IPS DF 6.9 (cell line): ENCODE data around the gene TESK2.

Experiments used
- DNase-seq: peaks from one replicate; pipeline ENCODE4 v3.0.0-alpha.2; 2013; ENCODE audit warnings: low read depth, low spot score
- H3K27ac ChIP-seq: one replicate; pipeline ENCODE4 v1.5.1; 2013; ENCODE audit warnings: low read length, control low read depth
- H3K27me3 ChIP-seq: 2 replicates; pipeline ENCODE4 v1.6.1; 2013; ENCODE audit warnings: mild to moderate bottlenecking, low read length; ENCODE audit not compliant: control insufficient read depth, insufficient read depth
- H3K36me3 ChIP-seq: 2 replicates; pipeline ENCODE4 v1.6.1; 2013; ENCODE audit warnings: low read length; ENCODE audit not compliant: control insufficient read depth, insufficient read depth
- H3K4me1 ChIP-seq: 2 replicates; pipeline ENCODE4 v1.6.1; 2013; ENCODE audit warnings: low read length; ENCODE audit not compliant: control insufficient read depth, insufficient read depth
- H3K4me3 ChIP-seq: 2 replicates; pipeline ENCODE4 v1.5.1; 2013; ENCODE audit warnings: mild to moderate bottlenecking, low read length
- H3K9me3 ChIP-seq: 2 replicates; pipeline ENCODE4 v1.6.1; 2013; ENCODE audit warnings: low read length, inconsistent platforms; ENCODE audit not compliant: control insufficient read depth, insufficient read depth
- WGBS: extraction: QIAGEN DNeasy Blood & Tissue Kit; methylation state at CpG from one replicate; pipeline ENCODE4 v1.1.7; 2013; ENCODE audit warnings: mixed read lengths, missing lambda C conversion rate; ENCODE audit not compliant: insufficient read length, insufficient coverage; 5-methylcytosine and 5-hydroxymethylcytosine counted together

TESK2 gene

DNA sequence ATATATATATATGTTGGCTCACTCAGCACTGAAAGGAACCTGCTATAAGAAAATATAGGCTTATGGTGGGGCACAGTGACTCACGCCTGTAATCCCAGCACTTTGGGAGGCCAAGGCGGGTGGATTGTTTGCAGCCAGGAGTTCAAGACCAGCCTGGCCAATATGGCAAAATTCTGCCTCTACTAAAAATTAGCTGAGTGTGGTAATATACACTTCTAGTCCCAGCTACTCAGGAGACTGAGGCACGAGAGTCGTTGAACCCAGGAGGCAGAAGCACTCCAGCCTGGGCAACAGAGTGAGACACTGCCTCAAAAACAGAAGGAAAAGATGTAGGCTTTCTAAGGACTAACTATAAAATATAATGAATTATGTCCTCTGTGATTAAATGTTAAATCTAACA lies 136.1 kb downstream of the TESK2 start:
- Histone ChIP-seq H3K27me3 (no peaks in the 10 kb centered on the region), H3K36me3 (no peaks in the 10 kb centered on the region), H3K27ac (no peak overlapping the region), H3K4me3 (no peak overlapping the region), H3K4me1 (no peaks in the 10 kb centered on the region), H3K9me3 (no peaks in the 10 kb centered on the region)
- no peak for DNase-seq
- no CpG with 5 or more reads among the region's 4 CpGs for WGBS

DNA sequence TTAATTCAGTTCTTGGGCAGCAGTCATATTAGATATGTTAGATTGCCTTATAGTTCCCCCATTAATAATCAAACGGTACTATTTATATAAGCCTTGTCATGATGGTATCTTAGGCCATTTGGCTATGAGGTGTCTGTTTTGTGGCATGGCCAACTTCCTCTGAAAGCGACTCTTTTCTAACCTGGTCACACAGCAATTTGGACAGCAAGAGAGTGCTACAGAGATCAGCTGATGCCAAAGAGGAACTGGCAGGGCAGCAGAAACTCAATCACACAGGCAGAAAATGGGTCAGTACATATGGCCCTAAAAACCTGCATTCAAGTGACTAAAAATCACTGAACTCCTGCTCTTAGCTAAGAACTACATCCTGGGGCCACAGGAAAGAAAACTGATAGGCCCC lies 137.3 kb downstream of the TESK2 start:
- Histone ChIP-seq H3K27ac (no peak overlapping the region), H3K4me1 (no peaks in the 10 kb centered on the region), H3K9me3 (no peaks in the 10 kb centered on the region), H3K36me3 (no peaks in the 10 kb centered on the region), H3K4me3 (no peak overlapping the region), H3K27me3 (no peaks in the 10 kb centered on the region)
- no peak for DNase-seq
- WGBS, result no CpG with 5 or more reads among the region's 2 CpGs

DNA sequence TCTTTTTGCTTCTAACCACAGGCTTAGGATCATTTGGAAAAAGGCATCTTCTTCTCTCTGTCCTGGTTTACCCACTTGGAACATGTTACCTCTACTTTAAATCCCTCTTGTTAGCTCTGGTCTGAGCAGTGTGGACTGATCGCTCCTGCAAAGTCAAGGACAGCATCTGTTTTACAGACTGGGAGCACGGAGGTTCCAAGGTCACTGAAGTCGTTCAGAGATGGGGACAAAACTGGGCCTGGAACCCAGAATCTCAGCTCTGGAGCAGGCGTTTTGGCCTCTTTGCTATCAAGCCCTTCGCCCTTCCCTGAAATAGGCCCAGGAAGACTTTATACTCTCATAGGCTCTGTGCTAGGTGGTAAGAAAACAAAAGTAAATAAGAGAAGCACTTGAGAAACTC lies 139.5 kb downstream of the TESK2 start:
- Histone ChIP-seq H3K36me3 (no peaks in the 10 kb centered on the region), H3K4me1 (no peaks in the 10 kb centered on the region), H3K27ac (no peak overlapping the region), H3K27me3 (no peaks in the 10 kb centered on the region), H3K4me3 (no peak overlapping the region), H3K9me3 (no peaks in the 10 kb centered on the region)
- no peak for DNase-seq
- no CpG with 5 or more reads among the region's 5 CpGs for WGBS

DNA sequence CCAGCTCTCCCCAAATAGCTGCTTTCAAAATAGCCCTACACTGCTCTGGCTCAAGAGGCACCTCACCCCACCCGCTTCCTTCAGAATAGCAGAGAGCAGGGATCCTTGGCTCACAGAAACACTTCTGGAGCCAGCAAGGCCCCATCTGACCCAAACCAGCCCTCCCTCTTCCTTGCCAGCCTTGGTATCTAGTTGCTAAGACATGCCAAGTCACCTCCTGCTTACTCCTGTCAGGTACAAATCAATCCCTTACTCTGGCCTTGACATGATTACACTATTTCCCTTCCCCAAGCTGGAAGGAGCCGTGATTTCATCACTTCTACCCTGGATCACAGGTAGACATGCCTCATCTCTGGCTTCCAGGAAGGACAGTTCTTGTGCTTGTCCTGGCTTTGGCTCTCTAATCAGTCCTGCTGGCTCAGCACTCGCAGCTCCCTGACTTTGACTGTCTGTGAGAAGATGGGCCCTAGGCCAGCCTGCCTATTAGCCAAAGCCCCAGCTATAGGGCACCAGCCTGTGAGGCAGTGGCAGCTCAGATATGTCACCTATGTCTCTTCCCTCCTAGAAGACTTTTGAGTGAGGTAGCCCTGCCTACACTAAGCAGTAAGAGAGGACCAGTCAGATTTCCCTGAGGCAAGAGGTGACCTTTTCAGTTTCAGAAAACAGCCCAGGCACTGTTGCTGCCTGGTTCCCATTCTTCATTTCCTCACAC lies 141.8 kb downstream of the TESK2 start:
- WGBS, result no CpG with 5 or more reads among the region's 3 CpGs
- Histone ChIP-seq H3K36me3 (peaks cover 7% of the 10 kb centered on the region), H3K27ac (no peak overlapping the region), H3K4me1 (no peaks in the 10 kb centered on the region), H3K4me3 (no peak overlapping the region), H3K27me3 (no peaks in the 10 kb centered on the region), H3K9me3 (no peaks in the 10 kb centered on the region)
- no peak for DNase-seq

DNA sequence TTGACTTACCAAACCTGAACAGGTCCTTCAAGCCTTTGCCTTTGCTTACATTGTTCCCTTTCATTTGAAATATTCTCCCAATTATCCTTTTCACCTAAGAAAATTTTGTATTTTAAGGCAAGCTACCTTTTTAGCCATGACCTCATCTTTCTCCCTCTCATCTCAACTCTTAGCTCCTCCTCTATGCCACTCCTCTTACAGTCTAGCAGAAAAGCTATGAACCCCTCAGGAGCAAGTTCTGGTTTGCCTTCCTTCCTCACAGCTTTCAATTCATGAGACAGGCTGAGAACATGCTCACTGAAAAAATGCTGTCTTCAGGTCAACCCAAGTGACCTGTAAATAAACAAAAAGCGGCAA lies 142.4 kb downstream of the TESK2 start:
- Histone ChIP-seq H3K36me3 (peaks cover 8% of the 10 kb centered on the region), H3K9me3 (no peaks in the 10 kb centered on the region), H3K27me3 (no peaks in the 10 kb centered on the region), H3K4me3 (no peak overlapping the region), H3K4me1 (no peaks in the 10 kb centered on the region), H3K27ac (no peak overlapping the region)
- no CpG with 5 or more reads among the region's 1 CpG for WGBS
- no peak for DNase-seq

DNA sequence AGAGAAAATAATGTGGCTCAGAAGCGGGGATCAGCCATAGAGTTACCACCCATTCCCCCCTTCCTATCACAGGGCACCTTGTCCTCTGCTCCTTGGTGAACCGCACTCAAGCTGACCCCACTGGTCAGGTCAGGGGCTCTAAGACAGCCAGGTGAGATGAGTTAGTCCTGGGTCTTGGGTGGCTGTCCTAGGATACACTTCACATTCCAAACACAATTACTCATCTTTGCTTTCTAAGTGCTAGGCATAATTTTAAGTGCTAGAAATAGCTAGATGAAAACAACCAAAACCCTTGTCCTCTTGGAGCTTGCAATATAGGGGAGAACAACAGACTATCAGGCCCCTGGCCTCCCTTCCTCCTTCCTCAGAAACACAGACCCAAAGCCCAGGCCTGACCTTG lies 142.9 kb downstream of the TESK2 start:
- Histone ChIP-seq H3K9me3 (no peaks in the 10 kb centered on the region), H3K4me3 (no peak overlapping the region), H3K27me3 (no peaks in the 10 kb centered on the region), H3K36me3 (peaks cover 13% of the 10 kb centered on the region), H3K4me1 (no peaks in the 10 kb centered on the region), H3K27ac (no peak overlapping the region)
- no peak for DNase-seq
- WGBS, result no CpG with 5 or more reads among the region's 2 CpGs

DNA sequence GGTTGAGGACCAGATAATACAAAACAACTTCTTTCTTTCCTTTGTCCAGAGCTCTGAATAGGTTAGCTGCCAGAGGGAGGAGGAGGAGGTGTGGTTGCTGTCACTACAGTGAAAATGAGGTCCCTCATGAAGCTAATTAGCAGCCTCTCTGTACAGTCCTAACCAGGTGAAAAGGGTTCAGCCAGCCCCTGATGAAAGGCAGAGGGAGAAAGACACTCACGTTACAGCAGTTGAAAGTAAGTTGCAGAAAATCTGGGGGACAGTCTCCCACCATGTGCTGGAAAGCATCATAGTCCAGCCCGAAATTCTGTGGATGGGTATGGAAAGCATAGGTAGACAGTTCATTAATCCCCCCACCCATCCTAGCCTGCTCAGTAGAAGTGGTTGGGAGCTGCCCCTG lies 144.5 kb downstream of the TESK2 start:
- Histone ChIP-seq H3K9me3 (no peaks in the 10 kb centered on the region), H3K27ac (no peak overlapping the region), H3K27me3 (no peaks in the 10 kb centered on the region), H3K4me1 (no peaks in the 10 kb centered on the region), H3K4me3 (no peak overlapping the region), H3K36me3 (peaks cover 26% of the 10 kb centered on the region)
- no CpG with 5 or more reads among the region's 2 CpGs for WGBS
- no peak for DNase-seq

DNA sequence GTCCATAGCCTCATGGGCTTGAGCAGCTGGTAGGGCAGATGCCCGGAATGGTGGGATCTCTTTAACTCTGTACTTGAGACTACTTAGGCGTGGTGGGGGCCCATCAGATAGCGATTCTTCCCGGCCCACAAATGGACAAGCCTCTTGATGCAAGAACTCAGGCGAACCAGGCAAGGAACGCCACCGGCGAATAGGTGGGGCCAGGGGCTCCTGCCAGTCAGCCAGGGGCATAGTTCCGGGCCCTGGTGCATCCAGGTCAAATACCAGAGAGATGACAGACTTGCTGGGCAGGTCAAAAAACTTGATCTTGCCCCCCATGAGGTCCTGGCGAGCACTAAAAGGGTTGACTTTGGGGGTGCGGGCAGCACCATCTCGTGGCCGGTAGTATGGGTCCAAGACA lies 145.9 kb downstream of the TESK2 start:
- no peak overlapping the region for H3K4me3 ChIP-seq
- H3K9me3 ChIP-seq, result no peaks in the 10 kb centered on the region
- peaks cover 26% of the 10 kb centered on the region for H3K36me3 ChIP-seq
- no CpG with 5 or more reads among the region's 13 CpGs for WGBS
- no peaks in the 10 kb centered on the region for H3K27me3 ChIP-seq
- H3K4me1 ChIP-seq, result 0 out of 2 replicates have a peak, but pooled peaks cover 3% of the 10 kb centered on the region
- no peak for DNase-seq
- no peak overlapping the region for H3K27ac ChIP-seq

DNA sequence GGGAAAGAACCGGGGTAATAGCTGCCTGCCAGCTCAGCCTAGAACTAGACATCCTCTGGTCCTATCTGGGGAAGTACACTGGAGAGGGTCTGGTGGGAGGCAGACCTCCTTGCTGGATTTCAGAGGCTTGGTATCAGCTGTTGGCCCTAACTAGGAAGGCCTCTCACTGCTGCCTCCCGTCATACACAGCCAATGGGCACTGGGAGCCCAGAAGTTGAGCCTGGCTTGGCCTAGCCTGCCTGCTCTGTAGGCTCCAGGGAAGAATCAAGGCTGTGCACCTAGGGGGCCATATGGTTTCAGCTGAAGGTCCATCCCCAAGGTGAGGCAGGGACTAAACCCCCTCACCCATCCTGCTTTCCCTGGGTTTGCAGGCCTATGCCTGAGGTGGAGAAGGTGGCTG lies 146.5 kb downstream of the TESK2 start:
- no peak overlapping the region for H3K4me3 ChIP-seq
- WGBS, result no CpG with 5 or more reads among the region's 2 CpGs
- H3K4me1 ChIP-seq, result 0 out of 2 replicates have a peak, but pooled peaks cover 3% of the 10 kb centered on the region
- H3K36me3 ChIP-seq, result peaks cover 26% of the 10 kb centered on the region
- no peaks in the 10 kb centered on the region for H3K27me3 ChIP-seq
- no peaks in the 10 kb centered on the region for H3K9me3 ChIP-seq
- no peak for DNase-seq
- H3K27ac ChIP-seq, result no peak overlapping the region

DNA sequence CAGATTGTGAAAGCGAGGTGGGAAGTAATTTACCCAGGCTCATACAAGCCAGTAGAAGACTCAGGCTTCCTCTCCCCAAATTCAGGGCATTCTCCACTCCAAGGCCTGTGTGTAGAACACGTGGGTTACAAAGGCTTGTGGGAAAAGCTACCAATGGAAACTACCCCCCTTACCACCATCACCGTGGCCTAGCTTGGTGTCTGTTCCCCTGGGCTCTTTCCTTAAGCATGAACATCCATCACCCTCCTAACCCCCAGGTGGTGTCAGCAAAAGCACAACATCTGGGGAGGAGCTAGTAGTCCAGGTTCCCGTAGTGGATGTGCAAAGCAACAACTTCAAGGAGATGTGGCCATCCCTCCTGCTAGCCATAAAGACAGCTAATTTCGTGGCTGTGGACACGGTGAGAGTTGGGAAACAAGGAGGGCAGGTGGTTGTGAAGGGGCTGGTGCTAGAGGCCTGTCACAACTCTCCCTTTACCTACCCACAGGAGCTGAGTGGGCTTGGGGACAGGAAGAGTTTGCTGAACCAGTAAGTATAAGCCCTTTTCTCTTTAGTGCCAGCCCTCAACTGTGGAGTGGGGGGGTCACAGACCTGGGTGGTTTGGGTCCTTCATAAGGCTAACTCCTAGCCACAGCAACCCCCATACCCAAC lies 150.0 kb downstream of the TESK2 start:
- Histone ChIP-seq H3K27ac (no peak overlapping the region), H3K36me3 (peaks cover 26% of the 10 kb centered on the region), H3K4me1 (0 out of 2 replicates have a peak, but pooled peaks cover 3% of the 10 kb centered on the region), H3K27me3 (no peaks in the 10 kb centered on the region), H3K9me3 (no peaks in the 10 kb centered on the region), H3K4me3 (peak overlapping the region; percentile 47; the same call in 1 of the 2 replicates)
- WGBS, result no CpG with 5 or more reads among the region's 6 CpGs
- DNase-seq, result no peak
